Endothelial cell of umbilical vein (primary cell): ENCODE measurements around the gene SNX18. TPM values are rescaled to one million over a fixed set of nuclear protein-coding genes. Genes with fewer than 3 reads are reported as not detected.

Experiments
- BruUV-seq: library from RNA; stranded (reverse); fragments of 400-500 nt; replicated peaks from 2 replicates; lab custom pipeline; 2021; lab: Mats Ljungman, UMichigan
- CTCF ChIA-PET: fragments of 300-600, 350-600 bp; sonication (Branson Sonifier 250); formaldehyde crosslinking; loops from one replicate; lab custom pipeline; 2021; ENCODE audit warnings: antibody characterized with exemption, inconsistent platforms; lab: Charles Lee
- POLR2A ChIA-PET: fragments of 300-600, 350-600 bp; sonication (Branson Sonifier 250); formaldehyde crosslinking; loops from one replicate; lab custom pipeline; 2021; ENCODE audit warnings: antibody characterized with exemption, inconsistent platforms; lab: Charles Lee
- DNase-seq: peaks from one replicate; pipeline ENCODE4 v3.0.0-alpha.2; 2011; ENCODE audit warnings: low read depth, low spot score
- FAIRE-seq: peaks from 2 replicates; lab custom pipeline; 2011; peaks lifted over from hg19 to GRCh38; lab: Jason Lieb, UNC
- H2AFZ ChIP-seq: 2 replicates; pipeline ENCODE4 v1.6.0; 2012; ENCODE audit warnings: low read depth, low read length, control low read depth, inconsistent platforms
- H3K27ac ChIP-seq: 2 replicates; pipeline ENCODE4 v1.5.1; 2011; ENCODE audit warnings: low read depth, mild to moderate bottlenecking, control low read depth, low read length, moderate library complexity; ENCODE audit not compliant: insufficient read depth
- H3K27me3 ChIP-seq, 2 experiments: 2 replicates each; pipeline versions ENCODE4 v1.6.0 to v1.6.1; 2011; ENCODE audit warnings: low read length in 2 of 2, mixed read lengths in 1 of 2; ENCODE audit not compliant: control insufficient read depth in 2 of 2, insufficient read depth in 2 of 2
- H3K36me3 ChIP-seq, 2 experiments: 2 replicates in 1 of 2; 3 replicates in 1 of 2; pipeline ENCODE4 v1.5.1; 2011; ENCODE audit warnings: low read length in 2 of 2, mild to moderate bottlenecking in 1 of 2, moderate library complexity in 1 of 2; ENCODE audit not compliant: control insufficient read depth in 2 of 2, insufficient read depth in 2 of 2; ENCODE audit errors: extremely low read depth in 1 of 2
- H3K4me1 ChIP-seq: 3 replicates; pipeline ENCODE4 v1.5.1; 2011; ENCODE audit warnings: mild to moderate bottlenecking, low read length; ENCODE audit not compliant: control insufficient read depth, insufficient read depth; ENCODE audit errors: extremely low read depth
- H3K4me2 ChIP-seq: 2 replicates; pipeline ENCODE4 v1.6.1; 2011; ENCODE audit warnings: low read length, control low read depth, mixed read lengths; ENCODE audit not compliant: insufficient read depth
- H3K4me3 ChIP-seq, 3 experiments: fragments of 200-600 bp in 1 of 3; sonication (generic), shearing (Covaris generic) in 1 of 3; replicated peaks in 1 of 3; 2 replicates each; pipeline ENCODE4 v1.5.1; 2011 to 2016; ENCODE audit warnings: control low read depth in 3 of 3, low read length in 3 of 3, mild to moderate bottlenecking in 2 of 3, inconsistent platforms in 1 of 3, low read depth in 1 of 3, moderate library complexity in 1 of 3; ENCODE audit not compliant: insufficient read depth in 1 of 3
- H3K79me2 ChIP-seq: 2 replicates; pipeline ENCODE4 v1.6.0; 2012; ENCODE audit warnings: low read length, inconsistent platforms; ENCODE audit not compliant: control insufficient read depth, insufficient read depth
- H3K9ac ChIP-seq: replicated peaks from 2 replicates; pipeline ENCODE3; 2011; ENCODE audit warnings: low read length, control low read depth; ENCODE audit not compliant: insufficient read depth; ENCODE audit errors: extremely low read depth
- H3K9me1 ChIP-seq: replicated peaks from 3 replicates; pipeline ENCODE4 v1.6.0; 2011; ENCODE audit warnings: mild to moderate bottlenecking, low read length; ENCODE audit not compliant: control insufficient read depth, insufficient read depth; ENCODE audit errors: extremely low read depth
- H3K9me3 ChIP-seq: replicated peaks from 2 replicates; pipeline ENCODE4 v1.5.1; 2012; ENCODE audit warnings: low read length, inconsistent platforms; ENCODE audit not compliant: control insufficient read depth, insufficient read depth
- H4K20me1 ChIP-seq: replicated peaks from 2 replicates; pipeline ENCODE3; 2011; ENCODE audit warnings: mild to moderate bottlenecking, low read length; ENCODE audit not compliant: control insufficient read depth, insufficient read depth; ENCODE audit errors: extremely low read depth
- CTCF ChIP-seq, 2 donors: IDR thresholded peaks; 1 replicate in 1 of 2; 2 replicates in 1 of 2; pipeline ENCODE4 v1.5.1; 2011; ENCODE audit warnings: low read length in 2 of 2, mild to moderate bottlenecking in 2 of 2, moderate library complexity in 2 of 2, control low read depth in 1 of 2, inconsistent platforms in 1 of 2, low read depth in 1 of 2; ENCODE audit not compliant: insufficient read depth in 1 of 2; ENCODE audit errors: extremely low read depth in 1 of 2
- EZH2 ChIP-seq: IDR thresholded peaks from 2 replicates; pipeline ENCODE4 v1.6.1; 2012; ENCODE audit warnings: borderline replicate concordance, low read depth, mild to moderate bottlenecking, moderate library complexity, low read length, inconsistent platforms; ENCODE audit not compliant: severe bottlenecking
- FOS ChIP-seq: IDR thresholded peaks from 2 replicates; pipeline ENCODE4 v1.6.1; 2011; ENCODE audit warnings: mild to moderate bottlenecking, low read length, moderate library complexity, borderline replicate concordance; ENCODE audit not compliant: insufficient read depth
- GATA2 ChIP-seq: IDR thresholded peaks from 2 replicates; pipeline ENCODE4 v1.7.0; 2011; ENCODE audit warnings: low read depth, mild to moderate bottlenecking, moderate library complexity, mixed read lengths, low read length; ENCODE audit not compliant: insufficient read length, insufficient read depth
- JUN ChIP-seq: IDR thresholded peaks from 2 replicates; pipeline ENCODE4 v1.6.1; 2011; ENCODE audit warnings: borderline replicate concordance, low read depth; ENCODE audit not compliant: insufficient read length, insufficient read depth
- MAX ChIP-seq: IDR thresholded peaks from 2 replicates; pipeline ENCODE4 v1.6.1; 2011; ENCODE audit not compliant: insufficient read depth, insufficient read length
- MYC ChIP-seq: IDR thresholded peaks from one replicate; pipeline ENCODE4 v1.6.1; 2011; ENCODE audit warnings: mild to moderate bottlenecking, low read depth, low read length
- POLR2A ChIP-seq: IDR thresholded peaks from 2 replicates; pipeline ENCODE4 v1.6.1; 2012; ENCODE audit warnings: low read depth, mild to moderate bottlenecking, control low read depth, low read length
- POLR2AphosphoS5 ChIP-seq: IDR thresholded peaks from 2 replicates; pipeline ENCODE4 v1.6.1; 2012; ENCODE audit warnings: low read depth, mild to moderate bottlenecking, control low read depth, low read length, moderate library complexity; ENCODE audit not compliant: insufficient read depth
- dilution Hi-C: fragments of 300-500 bp; cut with MboI; formaldehyde crosslinking; loops from one replicate; pipeline ENCODE4 v1.15.0; 2019; ENCODE audit warnings: low sequenced_read_pairs; ENCODE audit not compliant: extremely low pct_ligation_motif_present
- intact Hi-C: fragments of 100-400 bp; cut with micrococcal nuclease; formaldehyde crosslinking; loops from one replicate; pipeline ENCODE4 v1.10.0; 2022
- polyA plus RNA-seq, 4 experiments: library from polyadenylated mRNA; depleted of rRNA in 3 of 4; stranded (reverse) in 3 of 4; unstranded in 1 of 4; fragments of >200 nt; gene quantifications; 2 replicates each; pipeline versions ENCODE4 v1.2.1 to v1.2.3, GENCODE V29; 2011 to 2012; ENCODE audit warnings: missing spikeins in 1 of 4
- total RNA-seq: library from RNA; stranded (reverse); gene quantifications from 2 replicates; pipeline ENCODE4 v1.2.3, GENCODE V29; 2021

SNX18 gene
- total and polyA plus RNA-seq, 2 donors (not counting 3 experiments of a cell fraction or from before 2014, with no cell fraction given): 11.8 to 25.3 TPM

- Histone ChIP-seq H4K20me1 (no peaks in the 10 kb centered on the region), H3K27me3 (no peaks in the 10 kb centered on the region), H3K4me1 (peaks cover 48% of the 10 kb centered on the region), H3K79me2 (peaks cover 55% of the 10 kb centered on the region), H2AFZ (no peak overlapping the region), H3K9me1 (no peaks in the 10 kb centered on the region), H3K4me3 (peak overlapping the region in 2 of 3 experiments; percentile 45 to 91), H3K36me3 (no peaks in the 10 kb centered on the region), H3K27ac (no peak overlapping the region), H3K9ac (peak overlapping the region; percentile 78), H3K9me3 (no peaks in the 10 kb centered on the region), H3K4me2 (peak overlapping the region; percentile 99)
- FAIRE-seq (no peak), DNase-seq (no peak)
- CTCF ChIA-PET: interaction anchor here (1.1 to 5.3 kb wide), 8 partner anchors 14 to 641 kb away, joined by 3 to 301 read pairs (median 34); partner anchors contain the start of gene GPX8
- POLR2A ChIA-PET: no interaction called here
- intact Hi-C loops: loop anchor here (1.0 to 2.0 kb wide), 2 partner anchors 184 to 288 kb away; no protein-coding TSS in a partner anchor
- dilution Hi-C loops: no loop called here
- BruUV-seq: no TSS peak
- TF ChIP-seq GATA2 (no peak), JUN (no peak), MAX (no peak), POLR2A (no peak), CTCF (IDR thresholded peaks at IDR 0.05; ENCODE audit: extremely low read depth in 1 of 2, insufficient read depth in 1 of 2, low read depth in 1 of 2, low read length in 2 of 2) (no peak), FOS (no peak), EZH2 (no peak), MYC (no peak), POLR2AphosphoS5 (no peak)
Observed at GRCh38 chr5:54518818-54519508, 1.4 kb downstream of the SNX18 start.
